Tongue (tissue), 2 donors: ENCODE measurements around the gene ULK3. TPM values are rescaled to one million over a fixed set of nuclear protein-coding genes. Genes with fewer than 3 reads are reported as not detected.
A peak's percentile ranks its signal among the peaks of the same experiment; 100 is the strongest.

ENCODE experiments used
- small RNA-seq: library from RNA; depleted of rRNA; stranded (forward); fragments of <200 nt; gene quantifications from one replicate; pipeline ENCODE3, GENCODE V24; 2014; ENCODE audit warnings: low replicate concordance
- total RNA-seq: library from RNA; depleted of rRNA; stranded (reverse); fragments of >200 nt; gene quantifications from one replicate; pipeline ENCODE4 v1.2.3, GENCODE V29; 2014

The ULK3 gene
- total RNA-seq, 1 donor from 2014 or later, result 49.2 TPM

Small RNA genes lying within 50 kb of the gene (small RNA-seq; reads per million reads assigned to genes)
- gene CPLX3, result not detected
- not detected for gene MIR4513
- gene MIR6882, result 0.42 reads per million, percentile 67 among the genes with 10 or more reads in this experiment

Other genes starting within 250 kb of the ULK3 start
- 54.6 TPM for gene CLK3, start 227.3 kb downstream of the ULK3 start, total RNA-seq
- gene EDC3, start 147.1 kb downstream of the ULK3 start, total RNA-seq, result 18.8 TPM
- 0.51 TPM for gene CYP1A1, start 117.6 kb downstream of the ULK3 start, total RNA-seq
- gene CYP1A2, start 94.3 kb downstream of the ULK3 start, total RNA-seq, result not detected
- gene CSK, start 61.1 kb downstream of the ULK3 start, total RNA-seq, result 27.6 TPM
- gene LMAN1L, start 30.3 kb downstream of the ULK3 start, total RNA-seq, result not detected
- gene CPLX3, start 16.5 kb downstream of the ULK3 start, total RNA-seq, result not detected
- 49.9 TPM for gene SCAMP2, start 30.2 kb upstream of the ULK3 start, total RNA-seq
- 81.8 TPM for gene MPI, start 46.9 kb upstream of the ULK3 start, total RNA-seq
- gene FAM219B, start 63.7 kb upstream of the ULK3 start, total RNA-seq, result 76.3 TPM
- gene COX5A, start 94.9 kb upstream of the ULK3 start, total RNA-seq, result 143 TPM
- gene RPP25, start 113.6 kb upstream of the ULK3 start, total RNA-seq, result 3.3 TPM
- gene SCAMP5, start 152.4 kb upstream of the ULK3 start, total RNA-seq, result 0.62 TPM
- 9.9 TPM for gene PPCDC, start 180.4 kb upstream of the ULK3 start, total RNA-seq